Gastrocnemius medialis (tissue), 4 donors: Measurements from ENCODE around the gene DNASE1L2. TPM values are rescaled to one million over a fixed set of nuclear protein-coding genes. Genes with fewer than 3 reads are reported as not detected.

Experiments used
- ATAC-seq, 2 donors: fragments of 150-250 bp; one replicate each; pipeline ENCODE4 v1.9.1; 2016
- DNase-seq, 2 donors: peaks; one replicate each; pipeline ENCODE4 v3.0.0-alpha.2; 2019
- H3K27ac ChIP-seq, 4 donors: fragments of 200-600 bp; sonication (generic); 1 replicate in 1 of 4; 2 replicates in 3 of 4; pipeline ENCODE4 v1.5.1; 2016 to 2018; ENCODE audit warnings: mild to moderate bottlenecking in 2 of 4, moderate library complexity in 1 of 4
- H3K27me3 ChIP-seq, 3 donors: fragments of 200-600 bp; sonication (generic) in 2 of 3; 1 replicate in 1 of 3; 2 replicates in 2 of 3; pipeline versions ENCODE4 v1.5.1 to v1.6.0; 2016 to 2019; ENCODE audit warnings: mild to moderate bottlenecking in 1 of 3, moderate library complexity in 1 of 3
- H3K36me3 ChIP-seq, 2 donors: fragments of 200-600 bp; sonication (generic) in 1 of 2; one replicate each; pipeline ENCODE4 v1.5.1; 2017 to 2018
- H3K4me1 ChIP-seq, 2 donors: fragments of 200-600 bp; sonication (generic) in 1 of 2; one replicate each; pipeline ENCODE4 v1.5.1; 2016 to 2017; ENCODE audit warnings: mild to moderate bottlenecking in 2 of 2
- H3K4me3 ChIP-seq, 4 donors: fragments of 200-600 bp; sonication (generic) in 3 of 4; 1 replicate in 1 of 4; 2 replicates in 3 of 4; pipeline ENCODE4 v1.5.1; 2016 to 2019; ENCODE audit warnings: mild to moderate bottlenecking in 2 of 4
- H3K9me3 ChIP-seq, 3 donors: fragments of 200-600 bp; sonication (generic) in 2 of 3; 1 replicate in 1 of 3; 2 replicates in 2 of 3; pipeline ENCODE4 v1.5.1; 2016 to 2019
- POLR2A ChIP-seq, 2 donors: fragments of 450-650 bp; IDR thresholded peaks; one replicate each; pipeline ENCODE4 v1.6.1; 2017; ENCODE audit warnings: antibody characterized with exemption in 2 of 2, mild to moderate bottlenecking in 2 of 2, moderate library complexity in 2 of 2
- in situ Hi-C, 4 donors: fragments of 200-750 bp; cut with MboI; loops; one replicate each; pipeline versions ENCODE4 v1.15.0 to v1.8.0; 2017; ENCODE audit warnings: low sequenced_read_pairs in 4 of 4
- intact Hi-C: fragments of 100-400 bp; cut with DNase I; formaldehyde crosslinking; loops from one replicate; pipeline ENCODE4 v1.15.1; 2023; ENCODE audit warnings: low total_unique reads
- total RNA-seq, 4 donors: library from RNA; depleted of rRNA; stranded (reverse); fragments of >200 nt; gene quantifications; one replicate each; pipeline versions ENCODE4 v1.1.0 to v1.2.3, GENCODE V29; 2016
- TF ChIP-seq, protein P1 (sequence below), 5 experiments: fragments of 450-650 bp in 3 of 5; fragments of 200-600 bp in 2 of 5; sonication (generic) in 2 of 5; IDR thresholded peaks in 4 of 5; conservative IDR thresholded peaks in 1 of 5; 1 replicate in 4 of 5; 2 replicates in 1 of 5; pipeline ENCODE4 v1.5.1; 2016 to 2019; ENCODE audit warnings: antibody characterized with exemption in 5 of 5, mild to moderate bottlenecking in 3 of 5, moderate library complexity in 3 of 5

DNASE1L2 gene
- total RNA-seq, 4 donors from 2014 or later, result 0.69 to 2.1 TPM; not detected in 2

DNA sequence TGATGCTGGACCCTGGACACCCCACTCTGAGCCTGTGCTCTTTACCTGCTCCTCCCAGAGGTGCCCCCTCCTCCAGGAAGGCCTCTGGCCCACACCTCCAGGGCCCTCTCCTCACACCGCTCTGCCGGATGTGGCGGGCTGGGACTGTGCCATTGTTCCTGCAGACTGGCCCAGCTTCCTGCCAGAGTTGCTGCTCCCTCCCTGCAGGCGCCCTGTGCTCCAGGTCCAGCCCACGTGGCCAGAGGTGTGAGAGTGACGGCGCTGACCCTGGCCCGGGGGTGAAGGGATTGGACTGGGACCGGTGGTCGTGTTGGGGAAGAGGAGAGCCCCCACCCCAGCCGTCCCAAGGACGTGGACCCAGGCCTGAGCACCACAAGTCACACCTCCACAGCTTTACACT lies 7.2 kb upstream of the DNASE1L2 start:
- in situ Hi-C loops, result no loop called here
- TF ChIP-seq, protein P1, sequence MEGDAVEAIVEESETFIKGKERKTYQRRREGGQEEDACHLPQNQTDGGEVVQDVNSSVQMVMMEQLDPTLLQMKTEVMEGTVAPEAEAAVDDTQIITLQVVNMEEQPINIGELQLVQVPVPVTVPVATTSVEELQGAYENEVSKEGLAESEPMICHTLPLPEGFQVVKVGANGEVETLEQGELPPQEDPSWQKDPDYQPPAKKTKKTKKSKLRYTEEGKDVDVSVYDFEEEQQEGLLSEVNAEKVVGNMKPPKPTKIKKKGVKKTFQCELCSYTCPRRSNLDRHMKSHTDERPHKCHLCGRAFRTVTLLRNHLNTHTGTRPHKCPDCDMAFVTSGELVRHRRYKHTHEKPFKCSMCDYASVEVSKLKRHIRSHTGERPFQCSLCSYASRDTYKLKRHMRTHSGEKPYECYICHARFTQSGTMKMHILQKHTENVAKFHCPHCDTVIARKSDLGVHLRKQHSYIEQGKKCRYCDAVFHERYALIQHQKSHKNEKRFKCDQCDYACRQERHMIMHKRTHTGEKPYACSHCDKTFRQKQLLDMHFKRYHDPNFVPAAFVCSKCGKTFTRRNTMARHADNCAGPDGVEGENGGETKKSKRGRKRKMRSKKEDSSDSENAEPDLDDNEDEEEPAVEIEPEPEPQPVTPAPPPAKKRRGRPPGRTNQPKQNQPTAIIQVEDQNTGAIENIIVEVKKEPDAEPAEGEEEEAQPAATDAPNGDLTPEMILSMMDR (IDR thresholded peaks at IDR 0.05 in 4 of 5, conservative IDR thresholded peaks at IDR 0.05 in 1 of 5), result no peak
- TF ChIP-seq POLR2A (IDR thresholded peaks at IDR 0.05), result no peak
- Histone ChIP-seq H3K27ac (no peak overlapping the region), H3K27me3 (no peaks in the 10 kb centered on the region), H3K36me3 (peaks cover 0 to 61% of the 10 kb centered on the region in 2 donors), H3K9me3 (no peaks in the 10 kb centered on the region), H3K4me1 (peaks cover 8 to 12% of the 10 kb centered on the region in 2 donors), H3K4me3 (no peak overlapping the region)
- intact Hi-C loops, result no loop called here
- DNase-seq (no peak), ATAC-seq (no peak)

DNA sequence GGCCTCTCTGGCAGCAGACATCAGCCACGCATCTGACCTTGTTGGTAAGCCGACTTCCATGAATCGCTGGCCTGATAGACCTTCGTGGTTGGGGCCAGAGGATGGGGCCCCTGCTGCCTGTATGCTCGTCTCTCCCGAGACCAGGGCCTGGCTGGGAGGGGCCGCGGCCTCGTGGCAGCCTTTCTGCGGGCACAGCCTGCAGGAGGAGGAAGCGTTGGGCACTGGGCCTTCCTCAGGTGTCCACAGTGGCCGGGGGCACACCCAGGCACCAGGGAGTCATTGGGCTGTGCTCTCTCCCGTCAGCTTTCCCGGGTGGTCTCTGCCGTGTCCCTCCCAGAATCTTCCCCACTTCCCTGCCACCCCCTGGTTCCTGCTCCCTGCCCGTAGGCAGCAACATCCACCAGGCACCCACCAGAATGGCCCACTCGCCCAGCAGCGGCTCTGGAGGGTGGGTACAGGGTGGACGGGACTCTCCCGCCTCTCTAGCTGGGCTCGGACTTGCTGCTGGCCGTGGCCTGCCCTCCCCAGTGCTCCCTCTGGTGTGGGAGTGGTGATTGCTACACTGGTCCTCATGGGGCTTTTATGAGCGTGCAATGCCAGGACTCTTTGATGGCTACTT lies 6.5 kb upstream of the DNASE1L2 start:
- Histone ChIP-seq H3K4me1 (peaks cover 2 to 5% of the 10 kb centered on the region in 2 donors), H3K36me3 (peaks cover 0 to 67% of the 10 kb centered on the region in 2 donors), H3K27me3 (no peaks in the 10 kb centered on the region), H3K4me3 (no peak overlapping the region), H3K27ac (no peak overlapping the region), H3K9me3 (no peaks in the 10 kb centered on the region)
- TF ChIP-seq, protein P1 (IDR thresholded peaks at IDR 0.05 in 4 of 5, conservative IDR thresholded peaks at IDR 0.05 in 1 of 5), result no peak
- no peak for TF ChIP-seq POLR2A (IDR thresholded peaks at IDR 0.05)
- ATAC-seq, result no peak
- in situ Hi-C loops, result no loop called here
- no peak for DNase-seq
- intact Hi-C loops, result no loop called here

DNA sequence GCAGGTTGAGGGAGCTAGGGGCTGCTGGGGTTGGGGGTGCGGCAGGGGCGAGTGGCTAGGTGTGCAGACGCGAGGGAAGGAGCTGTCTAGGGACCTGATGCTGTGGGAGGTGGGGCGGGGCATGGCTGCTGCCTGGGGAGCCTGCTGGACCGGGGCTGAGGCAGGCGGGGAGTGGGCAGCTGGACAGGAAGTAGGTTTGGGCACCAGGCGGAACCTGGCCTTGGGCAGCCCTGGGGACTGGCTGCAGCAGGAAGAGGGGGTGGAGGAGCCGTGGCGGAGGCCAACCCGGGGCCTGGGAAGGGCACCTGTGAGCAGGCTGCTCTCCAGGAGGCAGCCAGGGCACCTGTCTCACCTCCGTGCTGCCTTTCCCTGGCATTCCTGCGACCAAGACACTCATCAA lies 5.9 kb upstream of the DNASE1L2 start:
- H3K27me3 ChIP-seq, result no peaks in the 10 kb centered on the region
- no peak overlapping the region for H3K4me3 ChIP-seq
- H3K27ac ChIP-seq, result no peak overlapping the region
- intact Hi-C loops (no loop called here), in situ Hi-C loops (no loop called here)
- ATAC-seq, result no peak
- DNase-seq, result no peak
- no peaks in the 10 kb centered on the region for H3K9me3 ChIP-seq
- H3K4me1 ChIP-seq, result no peaks in the 10 kb centered on the region
- peaks cover 0 to 74% of the 10 kb centered on the region in 2 donors for H3K36me3 ChIP-seq
- TF ChIP-seq, protein P1 (IDR thresholded peaks at IDR 0.05 in 4 of 5, conservative IDR thresholded peaks at IDR 0.05 in 1 of 5), result no peak
- TF ChIP-seq POLR2A (IDR thresholded peaks at IDR 0.05), result no peak

DNA sequence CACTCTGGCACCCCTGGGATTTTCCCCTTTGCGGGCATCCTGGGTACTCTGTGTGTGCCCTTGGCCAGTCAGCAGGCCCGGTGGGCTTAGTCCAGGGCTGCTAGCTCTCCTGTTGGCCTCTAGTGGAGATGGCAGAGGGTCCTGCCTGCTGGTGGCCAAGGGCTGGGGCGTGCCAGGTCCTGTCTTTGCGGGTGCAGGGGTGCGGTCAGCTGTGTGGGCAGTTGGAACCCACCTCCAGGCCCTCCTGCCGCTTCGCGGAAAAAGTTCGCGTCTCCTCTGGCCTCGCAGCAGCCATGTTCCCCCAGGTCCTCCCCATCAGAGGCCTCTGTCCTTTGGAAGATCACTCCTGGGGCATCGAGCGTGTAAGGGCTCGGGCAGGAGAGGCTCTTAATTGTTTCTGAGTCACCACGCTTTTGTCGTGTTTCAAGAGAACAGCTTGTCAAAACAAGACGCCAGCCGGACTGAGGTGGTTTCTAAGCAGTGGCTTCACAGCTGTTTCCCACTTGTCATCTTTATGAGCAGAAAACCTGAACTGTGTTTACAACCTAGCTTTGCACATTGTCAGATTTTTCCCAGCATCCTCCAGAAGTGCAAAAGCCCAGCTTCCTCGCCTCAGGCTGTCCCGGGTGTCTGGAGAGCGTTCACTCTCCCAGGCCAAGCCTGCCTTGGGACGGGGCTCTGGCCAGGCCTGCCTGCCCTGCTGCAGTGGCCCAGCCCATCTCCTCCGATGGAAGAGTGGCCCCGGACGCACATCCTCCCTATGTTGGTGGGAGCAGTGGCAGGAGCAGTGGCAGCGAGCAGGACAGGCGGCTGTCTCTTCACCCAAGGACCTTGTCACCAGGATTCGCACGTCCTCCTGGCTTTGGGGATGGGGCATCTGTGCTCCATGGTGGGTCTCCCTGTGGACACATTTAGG lies 5.0 kb upstream of the DNASE1L2 start:
- H3K27ac ChIP-seq, result no peak overlapping the region
- ATAC-seq (no peak), DNase-seq (no peak)
- no peak overlapping the region for H3K4me3 ChIP-seq
- no peaks in the 10 kb centered on the region for H3K9me3 ChIP-seq
- intact Hi-C loops (no loop called here), in situ Hi-C loops (no loop called here)
- H3K27me3 ChIP-seq, result peaks cover 2 to 5% (median 3%) of the 10 kb centered on the region in 3 donors
- peaks cover 3 to 5% of the 10 kb centered on the region in 2 donors for H3K4me1 ChIP-seq
- peaks cover 0 to 78% of the 10 kb centered on the region in 2 donors for H3K36me3 ChIP-seq
- no peak for TF ChIP-seq POLR2A (IDR thresholded peaks at IDR 0.05)
- TF ChIP-seq, protein P1 (IDR thresholded peaks at IDR 0.05 in 4 of 5, conservative IDR thresholded peaks at IDR 0.05 in 1 of 5), result no peak
